ENCODE results near the gene ABCB6. TPM values are rescaled to one million over a fixed set of nuclear protein-coding genes. Genes with fewer than 3 reads are reported as not detected.

ABCB6 gene
- total RNA-seq, 1 donor from 2014 or later, result 27.4 TPM

GRCh38 chr2:219210196-219210885 lies 8.4 kb downstream of the ABCB6 start:
- H3K36me3 Mint-ChIP-seq (ENCODE audit: low read depth), result peaks cover 17% of the 10 kb centered on the region
- H3K27me3 Mint-ChIP-seq (ENCODE audit: low read depth), result no peaks in the 10 kb centered on the region

GRCh38 chr2:219209236-219210195 lies 9.2 kb downstream of the ABCB6 start:
- no peak for TF ChIP-seq CTCF (IDR thresholded peaks at IDR 0.05)
- peaks cover under 1% of the 10 kb centered on the region for H3K9me3 Mint-ChIP-seq (ENCODE audit: low read depth)
- no peak overlapping the region for H3K4me3 Mint-ChIP-seq (ENCODE audit: unreplicated experiment)
- H3K36me3 Mint-ChIP-seq (ENCODE audit: low read depth), result peaks cover 14% of the 10 kb centered on the region
- peak overlapping the region; percentile 22 for H3K27ac Mint-ChIP-seq (ENCODE audit: unreplicated experiment)
- H3K4me1 Mint-ChIP-seq (ENCODE audit: low read depth), result peaks cover 26% of the 10 kb centered on the region
- H3K27me3 Mint-ChIP-seq (ENCODE audit: low read depth), result no peaks in the 10 kb centered on the region
- DNase-seq (ENCODE audit: low spot score), result no peak

More at GRCh38 chr2:219210196-219210885, 8.4 kb downstream of the ABCB6 start:
- Mint-ChIP-seq H3K4me1 (ENCODE audit: low read depth) (peaks cover 26% of the 10 kb centered on the region), H3K4me3 (ENCODE audit: unreplicated experiment) (no peak overlapping the region), H3K9me3 (ENCODE audit: low read depth) (no peaks in the 10 kb centered on the region), H3K27ac (ENCODE audit: unreplicated experiment) (peak overlapping the region; percentile 8)
- TF ChIP-seq CTCF (IDR thresholded peaks at IDR 0.05), result no peak
- DNase-seq (ENCODE audit: low spot score), result no peak

GRCh38 chr2:219207884-219208740 lies 10.6 kb downstream of the ABCB6 start:
- no peaks in the 10 kb centered on the region for H3K27me3 Mint-ChIP-seq (ENCODE audit: low read depth)
- peak overlapping the region; percentile 94 for H3K27ac Mint-ChIP-seq (ENCODE audit: unreplicated experiment)
- H3K9me3 Mint-ChIP-seq (ENCODE audit: low read depth), result peaks cover 2% of the 10 kb centered on the region

GRCh38 chr2:219207134-219207883 lies 11.4 kb downstream of the ABCB6 start:
- no peaks in the 10 kb centered on the region for H3K27me3 Mint-ChIP-seq (ENCODE audit: low read depth)
- DNase-seq (ENCODE audit: low spot score), result no peak
- H3K4me3 Mint-ChIP-seq (ENCODE audit: unreplicated experiment), result peak overlapping the region; percentile 81
- H3K4me1 Mint-ChIP-seq (ENCODE audit: low read depth), result peaks cover 26% of the 10 kb centered on the region
- H3K27ac Mint-ChIP-seq (ENCODE audit: unreplicated experiment), result peak overlapping the region; percentile 94
- no peak for TF ChIP-seq CTCF (IDR thresholded peaks at IDR 0.05)
- H3K36me3 Mint-ChIP-seq (ENCODE audit: low read depth), result peaks cover 7% of the 10 kb centered on the region
- H3K9me3 Mint-ChIP-seq (ENCODE audit: low read depth), result peaks cover 2% of the 10 kb centered on the region

More at GRCh38 chr2:219207884-219208740, 10.6 kb downstream of the ABCB6 start:
- peak overlapping the region; percentile 81 for H3K4me3 Mint-ChIP-seq (ENCODE audit: unreplicated experiment)
- DNase-seq (ENCODE audit: low spot score), result no peak
- peaks cover 7% of the 10 kb centered on the region for H3K36me3 Mint-ChIP-seq (ENCODE audit: low read depth)
- TF ChIP-seq CTCF (IDR thresholded peaks at IDR 0.05), result no peak
- peaks cover 26% of the 10 kb centered on the region for H3K4me1 Mint-ChIP-seq (ENCODE audit: low read depth)
